AG20443 (cell line): ENCODE data around the gene ABCB11.

ENCODE experiments used
- DNase-seq: peaks from one replicate; pipeline ENCODE4 v3.0.0; 2012; ENCODE audit warnings: low spot score, mixed read lengths

Gene ABCB11

DNA sequence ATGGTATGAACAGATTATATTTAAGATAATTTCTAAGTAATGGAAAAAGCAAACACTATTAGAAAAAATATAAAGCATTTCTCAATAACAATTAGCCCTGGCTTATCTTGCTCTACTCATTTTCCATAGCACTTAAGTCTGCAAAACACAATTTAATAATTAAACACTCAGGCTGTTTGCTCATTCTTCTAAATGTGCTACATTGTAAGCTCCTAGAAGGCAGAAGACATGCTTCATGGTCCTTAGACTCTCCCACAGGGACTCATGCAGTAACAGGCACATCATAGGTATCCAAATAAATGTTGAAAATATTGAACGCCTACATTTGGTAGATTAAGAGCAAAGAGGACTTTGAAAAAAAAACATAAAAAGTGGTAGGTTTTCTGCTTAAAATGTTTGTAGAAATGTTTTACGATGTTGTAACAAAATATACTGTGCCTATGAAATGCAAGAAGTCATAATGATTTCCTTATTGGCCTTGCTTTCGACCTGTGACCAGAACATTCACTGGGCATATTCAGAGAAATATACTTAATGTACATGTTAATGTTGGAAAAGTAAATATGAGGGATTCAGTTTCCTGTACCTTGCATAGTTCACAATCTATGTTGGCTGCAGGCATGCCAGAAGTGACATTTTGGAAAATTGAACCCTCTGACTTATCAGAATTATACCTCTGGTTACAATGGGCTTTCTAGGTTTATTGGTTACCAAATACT is 102.9 kb downstream of the ABCB11 start:
- DNase-seq, result no peak

DNA sequence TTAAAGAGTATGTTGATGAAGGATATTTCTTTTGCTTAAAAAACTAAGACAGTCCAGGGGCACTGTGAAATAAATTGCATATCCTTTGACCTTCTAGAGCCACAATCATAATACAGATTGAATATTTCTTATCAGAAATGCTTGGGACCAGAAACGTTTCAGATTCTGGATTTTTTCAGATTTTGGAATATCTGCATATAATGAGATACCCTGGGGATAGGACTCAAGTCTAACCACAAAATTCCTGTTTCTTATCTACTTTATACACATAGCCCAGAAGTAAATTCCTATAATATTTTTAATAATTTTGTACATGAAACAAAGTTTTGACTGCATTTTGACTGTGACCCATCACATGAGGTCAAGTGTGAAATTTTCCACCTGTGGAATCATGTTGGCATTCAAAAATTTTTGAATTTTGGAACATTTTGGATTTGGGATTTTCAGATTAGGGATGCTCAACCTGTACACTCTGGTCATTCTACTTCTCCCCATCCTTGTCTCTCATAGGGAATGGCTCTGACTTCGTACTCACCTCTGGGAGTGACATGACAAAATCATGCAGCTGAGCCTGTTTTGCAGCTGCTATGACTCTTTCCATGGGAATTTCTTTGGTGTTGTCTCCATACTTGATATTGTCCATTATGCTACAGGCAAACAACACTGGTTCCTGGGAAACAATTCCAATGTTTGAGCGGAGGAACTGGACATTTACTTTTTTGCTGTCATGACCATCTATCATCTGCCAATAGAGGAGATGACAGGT is 104.3 kb downstream of the ABCB11 start:
- DNase-seq, result no peak

DNA sequence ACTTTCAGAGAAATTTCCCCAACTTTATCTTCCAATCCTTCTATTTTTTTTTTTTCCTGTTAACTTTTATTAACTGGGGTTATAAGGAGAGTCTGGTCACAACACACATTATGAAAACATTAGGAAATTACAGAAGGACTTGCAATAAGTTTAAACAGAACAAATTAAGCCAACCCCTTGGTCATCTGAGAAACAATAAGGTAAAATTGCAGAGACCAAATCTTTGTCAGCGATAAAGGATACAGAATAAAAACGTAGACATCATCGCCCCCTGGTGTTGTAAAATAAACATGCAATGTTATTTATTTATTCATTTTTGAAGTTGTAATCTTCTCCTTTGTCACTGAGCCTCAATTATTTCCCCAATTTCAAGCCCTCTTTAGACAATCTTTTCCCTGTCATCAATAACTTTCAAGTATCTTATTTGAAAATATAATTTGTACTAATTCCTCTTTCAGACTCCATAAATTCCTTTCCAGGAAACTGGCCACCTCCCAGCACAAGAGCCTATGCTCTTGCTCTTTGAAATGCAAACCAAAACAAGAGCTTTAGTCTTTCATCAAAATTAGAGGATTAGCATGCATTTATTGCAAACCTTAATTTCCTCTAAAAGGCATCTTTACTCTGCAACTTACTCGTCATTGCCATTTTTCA is 110.5 kb downstream of the ABCB11 start:
- DNase-seq, result peak; percentile 18

DNA sequence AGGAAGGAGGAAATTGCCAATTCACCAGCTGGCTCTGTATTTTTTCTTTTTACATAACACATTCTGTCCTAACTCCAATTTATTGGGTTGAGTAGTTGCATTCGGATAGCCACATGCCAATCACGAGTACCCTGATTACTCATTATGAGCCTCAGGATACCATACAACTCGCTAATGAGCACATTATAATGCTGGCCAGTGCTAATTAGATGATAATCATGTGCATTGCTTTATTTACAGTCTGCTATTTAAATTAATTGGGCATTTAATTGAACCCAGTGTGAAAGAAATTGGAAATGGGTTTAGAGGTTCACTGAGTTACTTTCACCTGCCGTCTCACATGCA is 114.8 kb downstream of the ABCB11 start:
- DNase-seq, result no peak

DNA sequence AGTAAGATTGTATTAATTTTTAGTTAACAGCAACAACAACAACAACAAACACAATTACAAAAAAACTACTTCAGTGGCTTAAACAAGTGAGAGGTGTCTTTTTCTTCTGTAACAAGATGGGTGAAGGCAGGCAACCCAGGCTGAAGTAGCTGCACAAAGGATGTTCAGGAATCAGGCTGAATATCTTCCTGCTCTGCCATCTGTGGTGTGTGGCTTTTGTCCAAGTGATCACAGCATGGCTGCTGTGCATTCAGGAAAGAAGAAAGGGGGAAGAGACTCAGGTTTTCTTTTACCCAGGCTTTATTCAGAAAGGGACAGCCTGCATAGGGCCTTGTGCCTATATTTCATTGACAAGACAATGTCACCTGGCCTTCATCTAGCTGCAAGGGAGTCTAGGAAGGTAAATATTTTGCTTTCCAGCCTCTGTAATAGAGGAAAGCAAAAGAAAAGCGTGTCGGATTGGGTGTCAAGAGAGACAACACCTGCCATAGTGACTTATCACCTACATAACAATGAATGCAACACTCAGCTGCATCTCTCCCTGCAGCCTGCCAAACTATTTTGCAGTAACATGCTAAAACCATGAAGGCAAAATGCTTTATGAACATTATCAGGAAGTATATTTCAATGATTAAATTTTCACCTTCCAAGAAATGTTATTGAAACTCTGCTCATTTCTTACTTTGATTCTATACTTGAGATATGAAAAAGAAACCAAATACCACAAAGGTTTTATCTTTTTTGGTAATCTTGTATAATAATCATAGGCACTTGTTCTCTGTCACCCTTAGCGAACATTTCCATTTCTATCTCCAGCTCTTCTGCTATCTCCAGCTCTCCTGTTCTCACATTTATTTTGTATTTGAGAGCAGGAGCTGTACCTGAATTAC is 115.4 kb downstream of the ABCB11 start:
- DNase-seq, result no peak

DNA sequence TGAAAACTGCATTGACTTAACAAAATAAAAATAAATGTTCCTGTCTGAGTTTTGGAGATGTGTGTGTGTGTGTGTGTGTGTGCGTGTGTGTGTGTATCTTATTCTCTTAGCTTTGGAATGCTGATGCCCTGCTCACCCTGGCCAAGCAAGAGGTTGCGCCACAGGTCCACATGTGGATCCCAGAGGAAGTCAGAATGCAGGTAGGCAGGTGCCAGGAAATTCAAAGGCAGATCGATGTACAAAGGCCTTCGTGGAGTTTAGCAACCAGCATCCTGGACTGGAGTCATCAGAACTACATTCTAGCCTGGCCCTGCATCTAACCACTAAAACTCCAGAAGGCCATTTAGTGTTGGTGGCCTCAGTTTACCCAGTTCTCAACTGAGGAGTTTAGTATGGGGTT is 117.6 kb downstream of the ABCB11 start:
- DNase-seq, result no peak

DNA sequence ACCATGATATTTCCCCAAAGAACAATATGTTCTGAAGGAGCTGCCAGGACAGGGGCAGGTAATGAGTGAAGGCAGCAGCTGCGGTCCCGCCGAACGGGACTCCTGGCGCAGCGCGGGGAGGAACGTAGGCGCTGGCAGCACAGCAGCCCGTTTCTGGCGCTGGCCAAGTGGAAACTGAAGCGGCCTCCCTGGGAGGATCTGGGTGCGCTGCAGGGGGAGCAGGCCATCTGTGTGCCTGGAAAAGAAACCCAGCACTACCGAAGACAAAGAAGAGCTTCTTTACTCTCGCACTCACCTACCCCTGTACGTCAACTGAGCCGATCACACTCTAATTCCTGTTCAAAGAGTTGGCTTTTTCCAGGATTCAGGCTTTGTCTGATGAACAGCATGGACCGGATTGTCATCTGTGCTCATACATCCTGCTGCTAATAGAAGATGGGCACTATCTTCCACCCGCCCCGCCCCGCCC is 118.2 kb downstream of the ABCB11 start:
- DNase-seq, result peak; percentile 47

DNA sequence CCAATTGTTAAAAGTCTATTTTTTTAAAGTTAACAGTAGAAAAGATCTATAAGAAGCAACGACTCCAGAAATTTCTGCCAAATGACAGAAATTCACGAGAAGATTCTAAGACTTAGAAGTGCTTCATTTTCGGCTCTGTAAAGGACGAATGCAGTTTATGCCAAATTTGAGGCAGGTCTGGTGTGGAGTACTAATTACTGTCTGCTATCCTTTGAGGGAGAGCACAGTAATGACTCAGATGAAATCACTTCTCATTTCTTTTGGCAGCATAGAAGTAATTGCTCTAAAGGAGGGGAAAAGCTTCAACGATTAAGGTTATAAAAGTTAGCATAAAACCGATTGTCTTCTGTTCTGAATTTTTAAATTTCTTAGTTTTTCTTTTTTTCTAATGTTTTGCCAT is 118.7 kb downstream of the ABCB11 start:
- no peak for DNase-seq

DNA sequence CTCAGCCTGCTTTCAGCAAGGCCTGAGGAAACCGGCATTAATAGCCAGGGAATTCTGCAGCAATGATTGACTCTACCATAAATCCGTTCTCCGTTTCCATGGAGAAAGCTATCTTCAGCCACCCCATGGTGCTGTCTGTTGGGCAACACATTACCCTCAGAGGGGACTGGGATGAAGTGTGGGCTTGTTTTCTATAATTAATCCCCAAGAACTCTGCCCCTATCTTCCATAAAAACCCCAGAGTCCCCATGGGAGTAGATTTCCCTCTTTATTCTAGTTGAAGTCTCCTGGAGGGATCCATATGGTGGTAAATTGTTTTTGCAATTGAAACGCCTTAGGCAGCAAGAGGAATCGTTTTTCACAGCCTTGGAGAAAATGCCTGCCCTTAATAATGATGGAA is 120.8 kb downstream of the ABCB11 start:
- DNase-seq, result no peak

DNA sequence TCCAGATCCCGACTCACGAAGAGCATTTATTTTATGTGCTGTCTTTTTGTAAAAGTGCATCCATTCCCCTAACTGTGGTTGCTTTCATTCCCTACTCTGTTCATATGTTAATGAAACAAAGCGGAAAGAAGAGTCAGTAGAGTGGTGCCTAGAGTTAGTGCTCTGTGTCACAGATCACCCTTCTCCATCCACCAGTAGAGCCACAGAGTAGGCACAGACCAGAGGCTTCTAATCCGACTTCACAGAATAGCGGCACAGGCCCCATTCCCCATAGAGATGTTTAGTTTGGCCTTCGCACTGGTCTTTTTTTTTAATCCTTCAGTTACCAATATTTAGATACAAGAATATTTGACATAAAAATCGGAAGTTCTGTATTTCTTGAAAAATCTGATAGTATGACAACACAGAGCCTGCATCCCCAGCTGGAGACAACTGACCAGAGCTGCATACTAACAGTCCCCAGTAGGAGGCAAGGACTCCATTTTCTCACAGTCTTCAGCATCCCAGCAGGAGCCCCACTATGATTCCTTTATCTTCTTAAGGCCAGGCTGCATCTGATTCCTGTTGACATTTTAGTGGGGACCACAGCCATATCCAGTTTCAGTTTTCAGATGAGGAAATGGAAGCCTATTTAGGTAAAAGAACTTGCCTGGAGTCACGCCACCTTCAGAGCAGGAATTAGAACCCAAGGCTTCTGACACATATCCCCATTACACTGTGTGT is 123.0 kb downstream of the ABCB11 start:
- no peak for DNase-seq

DNA sequence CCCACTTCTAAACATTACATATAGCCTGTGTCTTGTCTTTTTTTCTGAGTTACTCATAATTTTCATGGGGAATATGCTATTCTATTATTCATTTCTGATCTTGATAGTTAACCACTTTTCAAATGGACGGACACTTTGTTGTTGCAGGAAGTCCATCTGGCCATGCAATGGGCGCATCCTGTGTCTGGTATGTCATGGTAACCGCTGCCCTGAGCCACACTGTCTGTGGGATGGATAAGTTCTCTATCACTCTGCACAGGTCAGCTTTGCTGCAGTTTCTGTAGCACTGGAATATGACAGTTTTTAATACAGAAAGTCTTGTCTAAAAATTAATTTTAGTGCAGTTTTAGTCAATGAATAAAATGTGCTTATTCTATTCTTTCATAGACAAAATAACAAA is 126.8 kb downstream of the ABCB11 start:
- no peak for DNase-seq

DNA sequence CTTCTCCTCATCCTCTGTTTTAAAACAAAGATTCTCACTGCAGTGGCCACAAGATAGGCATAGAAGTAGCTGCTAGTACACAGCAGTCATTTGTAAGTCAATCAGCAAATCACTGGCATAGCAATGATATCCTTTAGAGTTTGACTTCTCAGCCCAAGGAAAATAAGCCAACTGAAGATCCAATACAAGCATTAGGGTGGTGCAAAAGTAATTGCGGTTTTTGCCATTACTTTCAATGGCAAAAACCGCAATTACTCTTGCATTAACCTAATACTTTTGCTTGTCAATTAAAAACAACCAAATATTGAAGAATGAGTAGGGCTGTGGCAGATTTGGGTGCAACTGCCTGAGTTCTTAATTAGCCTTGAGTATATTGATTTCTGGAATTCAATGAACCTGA is 127.2 kb downstream of the ABCB11 start:
- no peak for DNase-seq

DNA sequence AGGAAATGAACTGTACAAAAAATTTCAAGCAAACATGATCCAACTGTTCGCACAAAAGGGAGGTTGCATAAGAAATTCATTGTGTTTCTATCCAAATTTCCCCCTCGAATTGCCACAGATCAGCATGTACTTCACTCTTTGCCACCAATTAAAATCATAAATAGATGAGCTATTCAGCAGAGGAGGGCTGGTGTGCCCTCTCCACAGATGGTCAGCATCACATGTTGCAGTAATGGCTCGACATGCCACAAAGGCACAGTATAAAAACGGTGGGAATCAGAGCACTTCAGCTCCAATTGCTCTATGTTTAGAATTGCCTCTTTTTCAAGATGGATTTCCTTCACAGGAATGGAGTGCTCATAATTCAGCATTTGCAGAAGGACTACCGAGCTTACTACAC is 130.1 kb downstream of the ABCB11 start, which contains the start of gene G6PC2:
TSS of gene G6PC2 (plus strand) at position 289 of the 400 bp plus-strand sequence. CDS start at position 330, 41 bp downstream.
- no peak for DNase-seq

DNA sequence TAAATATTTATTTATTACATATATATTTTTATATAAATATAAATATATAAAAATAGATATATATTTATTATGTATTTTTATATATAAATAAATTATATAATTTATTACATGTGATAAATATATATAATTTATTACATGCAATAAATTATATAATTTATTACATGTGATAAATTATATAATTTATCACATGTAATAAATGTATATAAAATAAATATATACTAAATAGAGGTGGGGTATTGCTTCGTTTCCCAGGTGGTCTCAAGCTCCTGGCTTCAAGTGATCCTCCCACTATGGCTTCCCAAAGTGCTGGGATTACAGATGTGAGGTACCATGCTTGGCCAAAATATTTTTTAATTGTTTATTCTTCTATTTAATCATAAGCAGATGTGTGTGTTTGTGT is 133.7 kb downstream of the ABCB11 start:
- DNase-seq, result no peak

DNA sequence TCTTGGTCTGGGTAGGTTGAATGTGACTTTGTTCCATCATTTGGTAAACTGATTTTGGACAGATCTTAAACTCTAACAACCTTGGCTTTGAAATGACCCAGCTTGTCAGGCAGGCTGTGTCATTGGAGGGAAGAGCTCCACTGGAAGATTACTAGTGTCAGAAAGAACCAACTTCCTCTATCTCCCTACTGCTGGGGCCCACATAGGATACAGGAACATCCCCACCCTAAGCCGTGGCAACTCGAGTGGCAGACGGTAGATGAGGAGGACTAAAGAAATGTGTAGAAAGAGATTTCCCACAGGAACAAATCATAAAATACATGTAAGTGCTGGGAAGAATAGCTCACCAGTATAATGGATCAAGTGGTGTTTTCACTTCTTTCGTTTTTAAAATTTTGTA is 134.3 kb downstream of the ABCB11 start:
- DNase-seq, result no peak

DNA sequence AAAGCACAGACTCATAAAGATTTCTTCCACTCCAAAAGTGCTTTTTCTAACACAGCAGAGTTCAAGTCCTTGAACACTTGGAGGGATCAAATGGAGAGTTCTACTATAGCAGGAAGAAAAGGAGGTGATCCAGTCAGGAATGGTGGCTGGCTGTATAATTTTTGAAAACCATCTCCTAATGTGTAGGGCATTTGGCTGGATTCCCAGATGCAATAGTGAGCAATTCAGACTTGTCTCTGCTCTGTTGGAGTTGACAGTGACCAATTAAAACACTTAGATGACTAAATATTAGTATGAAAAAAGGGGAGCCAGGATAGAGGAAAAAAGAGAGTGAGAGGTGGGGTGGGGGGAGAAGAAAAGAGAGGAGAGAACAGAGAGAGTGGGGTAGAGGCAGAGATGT is 135.4 kb downstream of the ABCB11 start:
- no peak for DNase-seq

DNA sequence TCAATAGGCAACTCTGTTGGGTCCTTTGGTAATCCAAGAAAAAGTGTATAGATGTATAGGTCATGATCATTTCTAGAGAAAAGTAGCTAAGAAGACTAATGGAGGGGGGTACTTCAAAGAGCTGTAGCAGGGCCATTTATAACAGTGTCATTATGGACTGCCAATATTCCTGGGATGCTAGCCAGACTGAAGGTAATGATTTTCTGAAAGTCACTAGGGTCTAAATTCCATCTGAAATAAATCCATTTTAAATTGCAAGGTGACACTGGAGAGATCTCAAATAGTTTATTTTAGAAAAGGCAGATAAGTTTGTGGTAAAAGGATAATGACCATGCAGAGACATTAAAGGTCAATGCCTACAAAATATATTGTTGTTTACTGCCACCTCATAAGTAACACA is 136.4 kb downstream of the ABCB11 start:
- DNase-seq, result no peak

DNA sequence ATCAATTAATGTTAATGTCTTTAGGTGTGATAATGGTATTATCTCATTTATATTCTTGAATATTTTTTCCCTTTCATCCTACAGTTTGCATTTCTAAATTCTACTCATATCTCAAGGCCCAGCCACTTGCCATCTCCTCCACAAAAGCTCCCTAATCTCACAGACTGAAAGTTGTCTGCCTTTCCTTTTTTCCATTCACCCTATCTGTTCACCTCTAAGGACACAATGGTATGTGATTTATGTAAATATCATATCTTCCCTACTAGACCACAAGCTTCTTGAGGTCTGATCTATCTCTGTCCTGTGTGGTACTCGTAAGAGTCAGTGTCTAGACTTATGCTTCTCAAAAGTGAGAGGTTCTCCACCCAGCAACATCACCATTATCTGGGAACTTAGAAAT is 137.0 kb downstream of the ABCB11 start:
- DNase-seq, result no peak

DNA sequence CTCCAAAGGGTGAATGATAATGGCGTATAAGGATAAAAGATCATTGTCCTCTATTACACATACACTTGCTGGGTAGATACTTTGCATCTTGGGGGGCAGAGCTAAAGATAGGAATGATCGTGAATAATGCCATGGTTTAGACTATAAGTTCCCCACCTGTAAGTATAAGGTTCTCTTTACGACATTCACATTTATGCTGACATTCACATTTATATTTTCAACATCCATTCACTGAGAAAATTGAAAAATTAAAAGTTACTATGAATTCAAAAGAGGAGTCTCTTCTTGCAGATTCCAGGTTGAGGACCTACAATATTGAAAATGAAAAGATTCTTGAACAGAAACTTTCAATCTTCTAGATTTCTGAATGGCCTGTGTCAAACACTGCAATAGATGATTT is 138.8 kb downstream of the ABCB11 start:
- DNase-seq, result no peak

DNA sequence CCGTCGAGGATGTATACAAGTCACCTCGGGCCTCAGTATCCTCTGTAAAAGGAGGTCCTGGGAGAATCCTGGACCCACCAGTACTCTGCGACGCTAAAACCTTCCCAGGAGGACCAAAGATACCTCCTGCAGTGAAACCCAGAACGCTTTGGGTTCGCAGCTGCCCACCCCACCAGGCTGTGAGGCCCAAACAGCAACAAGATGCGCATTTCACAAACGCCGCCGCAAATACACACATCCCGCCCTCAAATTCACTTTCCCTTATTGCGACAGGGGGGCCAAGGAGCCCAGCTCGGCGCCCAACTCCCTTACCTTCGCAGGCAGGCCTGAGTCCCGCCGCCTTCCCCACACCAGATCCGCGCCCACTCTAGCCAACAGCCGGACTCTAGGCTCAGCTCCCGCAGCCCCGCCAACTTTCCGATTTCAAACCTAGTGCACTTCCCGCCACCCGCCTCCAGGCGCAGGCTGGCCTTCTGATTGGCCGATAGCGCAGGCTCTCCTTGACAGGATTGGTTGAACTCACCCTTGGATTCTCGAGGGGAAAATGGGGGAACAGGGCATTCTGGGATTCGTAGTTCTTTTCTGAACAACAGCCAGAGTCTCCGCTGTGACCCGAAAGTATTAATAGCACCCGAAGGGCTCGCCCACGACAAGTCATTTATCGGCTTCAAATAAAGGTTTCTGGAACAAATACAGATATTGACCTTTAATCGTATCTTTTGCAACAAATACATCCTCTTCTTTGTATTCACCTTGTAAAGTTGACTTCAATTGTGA is 140.9 kb downstream of the ABCB11 start, which contains the start of gene SPC25:
TSS of gene SPC25 (minus strand) at position 425 of the 777 bp plus-strand sequence. CDS start 911 bp downstream, outside the sequence.
- peak; percentile 98 for DNase-seq
